Muscle layer of colon (tissue), 2 donors: Measurements from ENCODE around the gene AFF3.
A peak's percentile ranks its signal among the peaks of the same experiment; 100 is the strongest.
"Not testable (repeated sequence)": the region's sequence is repeated elsewhere in the genome, so short reads cannot be mapped to it uniquely, and the experiment has no call there.

Experiments
- H3K27ac ChIP-seq: one replicate; pipeline ENCODE4 v1.7.0; 2013; ENCODE audit warnings: low read depth, mild to moderate bottlenecking, low read length, moderate library complexity
- H3K27me3 ChIP-seq, 2 donors: one replicate each; pipeline ENCODE4 v1.7.0; 2013; ENCODE audit warnings: low read length in 2 of 2, mild to moderate bottlenecking in 2 of 2; ENCODE audit not compliant: insufficient read depth in 2 of 2, control insufficient read depth in 1 of 2
- H3K36me3 ChIP-seq: one replicate; pipeline ENCODE4 v1.7.0; 2013; ENCODE audit warnings: mild to moderate bottlenecking, low read length; ENCODE audit not compliant: insufficient read depth
- H3K4me1 ChIP-seq: one replicate; pipeline ENCODE4 v1.7.0; 2013; ENCODE audit warnings: mild to moderate bottlenecking, low read length; ENCODE audit not compliant: insufficient read depth
- H3K4me3 ChIP-seq, 2 donors: one replicate each; pipeline ENCODE4 v1.7.0; 2013; ENCODE audit warnings: low read length in 2 of 2, low read depth in 1 of 2, mild to moderate bottlenecking in 1 of 2, moderate library complexity in 1 of 2
- H3K9ac ChIP-seq: one replicate; pipeline ENCODE4 v1.7.0; 2013; ENCODE audit warnings: low read length
- H3K9me3 ChIP-seq: one replicate; pipeline ENCODE4 v1.7.0; 2013; ENCODE audit warnings: mild to moderate bottlenecking, low read length
- donor health status: abdominal sarcoma.
- donor health status: Adenocarcinoma of cecum.

The AFF3 gene

GRCh38 chr2:100104718-100105677 lies 37.4 kb downstream of the AFF3 start:
- Histone ChIP-seq H3K9ac (peak overlapping the region; percentile 57), H3K9me3 (no peaks in the 10 kb centered on the region), H3K4me3 (peak overlapping the region; percentile 66 to 70), H3K4me1 (peaks cover 27% of the 10 kb centered on the region), H3K27me3 (no peaks in the 10 kb centered on the region), H3K27ac (peak overlapping the region; percentile 83), H3K36me3 (no peaks in the 10 kb centered on the region)

DNA sequence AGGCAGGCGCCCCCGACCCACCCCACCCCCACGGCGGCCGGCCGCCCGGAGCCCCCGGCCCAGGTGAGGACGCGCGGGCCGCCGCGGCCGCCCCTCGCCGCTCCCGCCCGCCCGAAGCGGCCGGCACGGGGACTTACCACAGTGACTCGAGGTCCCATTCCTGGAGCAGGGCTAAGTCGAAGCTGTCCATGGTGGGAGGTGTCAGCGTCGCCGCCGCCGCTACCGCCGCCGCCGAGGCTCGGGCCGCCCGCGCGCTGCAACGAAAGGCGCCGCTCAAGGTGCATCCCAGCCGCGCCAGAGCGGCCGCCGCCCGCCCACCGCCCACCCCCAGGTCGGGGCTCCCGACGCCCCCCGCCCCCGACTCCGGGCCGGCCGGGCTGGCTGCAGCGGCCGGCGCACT lies 38.1 kb downstream of the AFF3 start:
- H3K27me3 ChIP-seq, H3K36me3 ChIP-seq, H3K27ac ChIP-seq, H3K9me3 ChIP-seq, H3K4me3 ChIP-seq, H3K9ac ChIP-seq: not testable (repeated sequence)
- H3K4me1 ChIP-seq: peaks cover 27% of the 10 kb centered on the region

DNA sequence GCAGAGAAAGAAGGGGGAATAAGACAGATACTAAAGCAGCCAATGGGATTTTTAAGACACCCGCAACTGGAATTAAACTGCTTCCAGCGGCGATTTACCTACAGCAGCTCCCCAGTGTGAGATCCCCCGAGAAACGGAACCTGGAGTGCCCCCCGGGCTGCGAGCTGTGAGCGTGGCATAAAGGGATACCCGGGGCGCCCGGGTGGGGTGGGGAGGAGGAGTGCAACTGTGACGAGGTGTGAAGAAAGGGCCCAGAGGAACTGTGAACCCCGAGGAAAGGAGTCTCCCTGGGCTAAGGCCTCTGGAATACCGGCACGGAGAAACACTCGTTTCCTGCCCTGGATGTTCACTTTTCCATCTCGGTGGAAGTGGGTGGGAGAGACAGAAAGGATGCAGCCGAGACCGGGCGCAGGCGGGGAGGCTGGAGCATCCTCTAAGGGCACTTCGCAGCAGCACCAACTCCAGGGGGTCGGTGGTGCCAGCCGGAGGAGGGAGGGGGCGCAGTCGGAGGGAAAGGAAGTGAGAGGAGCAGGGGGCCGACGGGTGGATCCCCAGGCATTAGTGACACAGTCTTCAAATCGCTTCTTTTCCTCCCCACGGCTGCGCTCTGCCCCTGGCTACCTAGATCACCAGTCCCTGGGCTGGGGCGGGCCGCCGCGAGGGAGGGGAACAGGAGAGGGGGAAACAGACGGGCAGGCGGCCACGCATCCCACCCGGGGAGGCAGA lies 38.7 kb downstream of the AFF3 start:
- peaks cover 27% of the 10 kb centered on the region for H3K4me1 ChIP-seq
- H3K9me3 ChIP-seq, H3K4me3 ChIP-seq, H3K27me3 ChIP-seq, H3K9ac ChIP-seq, H3K27ac ChIP-seq, H3K36me3 ChIP-seq: not testable (repeated sequence)

DNA sequence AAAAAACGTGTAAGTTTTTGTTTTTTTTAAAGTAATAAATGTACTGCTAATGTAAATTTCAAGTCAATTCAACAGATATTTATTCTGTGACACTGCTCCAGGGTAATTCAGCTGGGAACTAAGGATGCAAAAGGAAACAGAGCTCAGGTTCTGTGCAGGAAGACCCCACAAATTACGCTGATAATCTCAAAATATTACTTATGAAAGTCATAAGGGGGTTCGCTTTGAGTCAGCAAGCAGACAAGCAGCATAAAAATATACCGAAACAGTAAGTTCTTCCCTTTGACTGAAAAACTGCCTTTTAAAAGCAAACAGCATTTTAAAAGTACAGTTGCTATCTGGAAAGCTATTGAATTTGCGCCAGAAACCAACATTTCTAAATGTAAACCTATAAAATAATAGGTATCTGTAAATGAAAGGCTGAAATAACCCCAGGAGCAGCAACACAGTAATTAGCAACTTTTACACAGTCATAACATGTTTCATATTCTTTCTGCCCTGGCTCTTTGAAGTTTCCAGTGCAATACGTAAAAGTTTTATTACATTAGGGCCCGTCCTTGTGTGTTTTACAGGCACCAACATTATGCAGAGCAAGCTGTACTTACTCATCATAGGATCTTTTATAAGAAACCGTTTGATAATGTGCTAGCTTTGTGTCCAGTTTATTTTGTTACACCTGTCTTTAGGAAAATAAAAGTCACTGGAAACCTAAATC lies 39.8 kb downstream of the AFF3 start:
- H3K4me1 ChIP-seq: peaks cover 25% of the 10 kb centered on the region
- not testable (repeated sequence) for H3K9me3 ChIP-seq, H3K4me3 ChIP-seq, H3K9ac ChIP-seq, H3K27ac ChIP-seq, H3K27me3 ChIP-seq, H3K36me3 ChIP-seq

GRCh38 chr2:100098855-100099254 lies 43.5 kb downstream of the AFF3 start:
- H3K9ac ChIP-seq, H3K36me3 ChIP-seq, H3K27me3 ChIP-seq, H3K4me3 ChIP-seq, H3K4me1 ChIP-seq, H3K9me3 ChIP-seq, H3K27ac ChIP-seq: not testable (repeated sequence)

DNA sequence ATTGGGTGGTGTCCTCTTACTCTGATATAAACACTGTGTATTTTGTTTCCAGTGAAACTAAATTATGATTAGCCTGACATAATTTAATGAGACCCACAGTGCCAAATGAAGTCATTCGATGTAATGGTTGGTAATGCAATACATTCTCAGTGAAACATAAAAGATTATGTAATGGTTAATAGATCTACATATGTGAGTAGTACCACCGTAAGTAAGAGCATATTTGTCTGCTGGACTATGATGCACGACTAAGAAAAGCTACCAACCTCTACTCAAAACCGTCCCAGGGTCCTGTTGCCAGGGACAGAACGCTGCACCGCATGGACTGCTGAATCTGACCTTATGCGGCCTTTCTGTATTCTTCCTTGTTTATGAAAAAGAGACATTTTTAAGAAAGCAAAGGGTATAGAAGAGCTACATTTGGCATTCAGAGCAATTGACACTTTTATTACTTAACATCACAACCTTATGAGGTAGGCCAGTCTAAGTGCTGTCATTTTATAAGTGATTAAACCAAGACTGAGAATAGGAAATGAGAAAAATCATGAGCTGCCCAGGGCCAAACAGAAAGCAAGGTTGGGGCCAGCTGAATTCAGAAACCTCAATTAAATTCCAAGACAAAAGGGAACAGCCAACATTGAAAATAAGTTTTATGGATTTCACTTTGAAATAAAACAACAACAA lies 44.6 kb downstream of the AFF3 start:
- H3K4me1 ChIP-seq, H3K27me3 ChIP-seq, H3K36me3 ChIP-seq, H3K4me3 ChIP-seq, H3K27ac ChIP-seq, H3K9ac ChIP-seq, H3K9me3 ChIP-seq: not testable (repeated sequence)

- not testable (repeated sequence) for H3K27me3 ChIP-seq, H3K4me3 ChIP-seq, H3K9ac ChIP-seq, H3K36me3 ChIP-seq, H3K27ac ChIP-seq, H3K4me1 ChIP-seq, H3K9me3 ChIP-seq
Observed at GRCh38 chr2:100095845-100096244, 46.5 kb downstream of the AFF3 start.

- not testable (repeated sequence) for H3K36me3 ChIP-seq, H3K4me1 ChIP-seq, H3K27me3 ChIP-seq, H3K9ac ChIP-seq, H3K27ac ChIP-seq, H3K4me3 ChIP-seq, H3K9me3 ChIP-seq
Observed at GRCh38 chr2:100091807-100092206, 50.6 kb downstream of the AFF3 start.

DNA sequence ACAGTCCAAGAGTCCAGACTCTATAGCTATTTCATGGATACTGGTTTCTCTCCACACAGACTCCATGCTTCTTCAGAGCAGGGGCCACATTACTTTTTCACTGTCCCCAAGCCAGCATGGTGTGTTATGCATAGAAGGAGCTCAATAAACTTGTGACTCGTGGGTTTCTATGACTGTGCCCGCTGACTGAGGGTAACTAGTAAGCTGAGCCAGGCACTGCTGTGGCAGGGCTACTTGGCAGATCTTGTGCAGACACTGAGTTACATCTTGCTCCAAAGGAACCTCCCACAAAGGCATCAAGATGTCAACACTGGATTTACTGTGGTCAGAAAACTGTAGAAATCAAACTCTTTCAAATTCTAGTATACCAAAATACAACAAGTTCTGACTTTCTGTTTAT lies 56.6 kb downstream of the AFF3 start:
- H3K9me3 ChIP-seq, H3K4me3 ChIP-seq, H3K27ac ChIP-seq, H3K4me1 ChIP-seq, H3K27me3 ChIP-seq, H3K9ac ChIP-seq, H3K36me3 ChIP-seq: not testable (repeated sequence)

- H3K4me1 ChIP-seq, H3K27ac ChIP-seq, H3K27me3 ChIP-seq, H3K4me3 ChIP-seq, H3K36me3 ChIP-seq, H3K9ac ChIP-seq, H3K9me3 ChIP-seq: not testable (repeated sequence)
Observed at GRCh38 chr2:100083421-100084216, 58.8 kb downstream of the AFF3 start.
